Fibroblast of pulmonary artery (primary cell): ENCODE measurements around the gene TAL1.

Source experiments
- DNase-seq: peaks from one replicate; pipeline ENCODE4 v3.0.0-alpha.2; 2010; ENCODE audit warnings: low read depth
- H3K4me3 ChIP-seq: replicated peaks from 2 replicates; pipeline ENCODE4 v1.5.1; 2011; ENCODE audit warnings: low read depth, mild to moderate bottlenecking, control low read depth, low read length, moderate library complexity
- CTCF ChIP-seq: IDR thresholded peaks from 2 replicates; pipeline ENCODE4 v1.5.1; 2011; ENCODE audit warnings: mild to moderate bottlenecking, control low read depth, low read length, inconsistent platforms; ENCODE audit errors: missing control alignments

Gene TAL1

GRCh38 chr1:47235806-47236205 is 3.8 kb upstream of the TAL1 start:
- H3K4me3 ChIP-seq: no peak overlapping the region
- no peak for TF ChIP-seq CTCF
- DNase-seq: no peak

GRCh38 chr1:47235241-47235681 is 3.2 kb upstream of the TAL1 start:
- no peak overlapping the region for H3K4me3 ChIP-seq
- DNase-seq: no peak
- TF ChIP-seq CTCF: no peak

GRCh38 chr1:47233186-47233585 is 1.2 kb upstream of the TAL1 start:
- H3K4me3 ChIP-seq: no peak overlapping the region
- TF ChIP-seq CTCF: no peak
- no peak for DNase-seq

GRCh38 chr1:47231301-47232186 is 481 bp downstream of the TAL1 start:
- DNase-seq: peak; percentile 57
- peak overlapping the region; percentile 38 for H3K4me3 ChIP-seq
- TF ChIP-seq CTCF: no peak

GRCh38 chr1:47230692-47231300 is 1.2 kb downstream of the TAL1 start:
- no peak for TF ChIP-seq CTCF
- no peak for DNase-seq
- no peak overlapping the region for H3K4me3 ChIP-seq

GRCh38 chr1:47229886-47230691 is 1.9 kb downstream of the TAL1 start:
- DNase-seq: peak; percentile 15
- no peak overlapping the region for H3K4me3 ChIP-seq
- no peak for TF ChIP-seq CTCF
